Cardiac fibroblast (primary cell): ENCODE results near the gene VMO1.

ENCODE experiments used
- DNase-seq, 2 donors: peaks; one replicate each; pipeline versions ENCODE4 v3.0.0 to v3.0.0-alpha.2; 2010; ENCODE audit warnings: low read depth in 2 of 2
- H3K4me3 ChIP-seq, 2 donors: replicated peaks in 1 of 2; 1 replicate in 1 of 2; 2 replicates in 1 of 2; pipeline ENCODE4 v1.5.1; 2011; ENCODE audit warnings: low read depth in 2 of 2, low read length in 2 of 2, mild to moderate bottlenecking in 2 of 2, moderate library complexity in 1 of 2
- CTCF ChIP-seq: IDR thresholded peaks from one replicate; pipeline ENCODE4 v1.5.1; 2011; ENCODE audit warnings: low read depth, mild to moderate bottlenecking, low read length, inconsistent platforms

The VMO1 gene

GRCh38 chr17:4788807-4789700 lies 2.9 kb upstream of the VMO1 start, which contains the start of gene GLTPD2:
GLTPD2 (plus strand) TSS chr17:4788964; CDS start chr17:4789012, 48 bp downstream.
- DNase-seq, result peak in 1 of 2 donors; percentile 5
- peak within 1 kb of the TSS; percentile 65 for H3K4me3 ChIP-seq
- TF ChIP-seq CTCF, result no peak

DNA sequence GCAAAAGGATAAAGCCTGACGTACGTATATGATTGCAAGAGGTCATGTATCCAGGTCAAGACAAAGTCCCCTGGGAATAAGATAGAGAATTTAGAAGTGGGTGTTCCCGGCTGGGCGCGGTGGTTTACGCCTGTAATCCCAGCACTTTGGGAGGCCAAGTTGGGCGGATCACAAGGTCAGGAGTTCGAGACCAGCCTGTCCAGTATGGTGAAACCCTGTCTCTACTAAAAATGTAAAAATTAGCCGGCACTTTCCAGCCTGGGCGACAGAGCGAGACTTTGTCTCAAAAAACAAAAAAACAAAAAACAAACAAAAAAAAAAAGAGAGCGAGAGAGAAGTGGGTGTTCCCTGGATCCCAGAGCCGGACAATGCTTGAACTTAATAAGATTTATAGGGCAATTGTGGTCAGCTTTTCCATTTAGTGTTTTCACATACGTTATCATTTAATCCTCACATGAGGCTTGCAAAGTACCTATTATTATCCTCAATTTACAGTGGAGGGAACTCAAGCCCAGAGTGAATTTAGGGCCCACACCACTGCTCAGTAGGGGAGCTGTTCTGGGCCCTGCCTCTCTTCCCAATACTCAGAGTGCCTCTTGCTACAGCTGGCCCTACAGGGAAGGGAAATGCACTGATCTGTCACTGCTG lies 2.1 kb upstream of the VMO1 start:
- DNase-seq, result no peak
- H3K4me3 ChIP-seq, result no peak overlapping the region
- TF ChIP-seq CTCF, result no peak

GRCh38 chr17:4786516-4786915 lies 352 bp upstream of the VMO1 start:
- DNase-seq, result peak; percentile 12 to 53
- peak overlapping the region; percentile 16 to 18 for H3K4me3 ChIP-seq
- no peak for TF ChIP-seq CTCF

- no peak for TF ChIP-seq CTCF
- peak overlapping the region; percentile 16 to 18 for H3K4me3 ChIP-seq
Observed at GRCh38 chr17:4785311-4786105, 656 bp downstream of the VMO1 start.

GRCh38 chr17:4782652-4783051 lies 3.5 kb downstream of the VMO1 start:
- TF ChIP-seq CTCF, result no peak
- no peak for DNase-seq
- H3K4me3 ChIP-seq, result no peak overlapping the region

More at GRCh38 chr17:4785311-4786105, 656 bp downstream of the VMO1 start:
- DNase-seq, result no peak

DNA sequence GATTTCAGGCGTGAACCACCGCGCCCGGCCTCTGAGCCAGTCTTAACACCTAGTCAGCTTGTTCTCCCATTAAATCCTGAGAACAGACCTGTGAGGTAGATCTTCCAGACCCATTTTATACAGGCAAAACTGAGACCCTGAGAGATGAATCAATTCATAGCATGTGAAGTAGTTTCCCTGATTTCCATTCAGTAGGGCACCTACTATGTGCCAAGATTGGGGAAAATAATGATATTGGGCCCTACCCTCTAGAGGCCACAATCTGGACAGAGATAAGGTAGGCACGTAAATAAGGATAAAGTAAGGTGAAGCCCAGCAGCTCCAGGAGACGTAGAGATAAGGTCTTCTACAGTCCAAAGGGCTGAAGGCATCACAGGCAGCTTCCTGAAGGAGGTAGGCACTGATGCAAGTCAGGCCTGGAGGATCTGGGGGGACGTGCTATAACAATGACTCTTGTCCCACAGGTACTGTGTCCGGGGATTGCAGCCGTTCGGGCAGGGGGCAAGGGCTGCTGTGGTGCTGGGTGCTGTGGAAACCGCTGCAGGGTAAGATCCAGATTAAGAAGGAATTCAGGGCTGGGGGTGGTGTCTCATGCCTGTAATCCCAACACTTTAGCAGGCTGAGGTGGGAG lies 5.7 kb downstream of the VMO1 start:
- H3K4me3 ChIP-seq, result no peak overlapping the region
- DNase-seq, result no peak
- TF ChIP-seq CTCF, result no peak
